GM21381 (cell line): ENCODE results near the gene BBX.

ENCODE experiments used
- ATAC-seq: cut with Tn5 transposase; IDR thresholded peaks from one replicate; pipeline ENCODE4 v1.9.1; 2021; ENCODE audit warnings: mild to moderate bottlenecking, moderate library complexity; ENCODE audit not compliant: unreplicated experiment

Gene BBX

GRCh38 chr3:107644631-107645030 is 121.9 kb downstream of the BBX start:
- ATAC-seq: no peak

GRCh38 chr3:107650788-107651187 is 128.0 kb downstream of the BBX start:
- ATAC-seq: no peak

GRCh38 chr3:107651782-107652181 is 129.0 kb downstream of the BBX start:
- ATAC-seq: no peak

GRCh38 chr3:107654218-107654617 is 131.5 kb downstream of the BBX start:
- ATAC-seq: no peak

- no peak for ATAC-seq
These were observed 135.2 kb downstream of the BBX start for GRCh38 chr3:107657971-107658370.

GRCh38 chr3:107660306-107660976 is 137.7 kb downstream of the BBX start:
- ATAC-seq: no peak

- ATAC-seq: no peak
These were observed 138.8 kb downstream of the BBX start for GRCh38 chr3:107661447-107662123.

GRCh38 chr3:107662124-107662507 is 139.4 kb downstream of the BBX start:
- ATAC-seq: no peak

- no peak for ATAC-seq
These were observed 139.8 kb downstream of the BBX start for GRCh38 chr3:107662586-107662985.

GRCh38 chr3:107663266-107663665 is 140.5 kb downstream of the BBX start:
- ATAC-seq: no peak

GRCh38 chr3:107664614-107665013 is 141.9 kb downstream of the BBX start:
- no peak for ATAC-seq

GRCh38 chr3:107665351-107665750 is 142.6 kb downstream of the BBX start:
- ATAC-seq: no peak

GRCh38 chr3:107666853-107667252 is 144.1 kb downstream of the BBX start:
- ATAC-seq: no peak

- no peak for ATAC-seq
These were observed 145.7 kb downstream of the BBX start for GRCh38 chr3:107668416-107668815.

- ATAC-seq: no peak
These were observed 146.2 kb downstream of the BBX start for GRCh38 chr3:107668963-107669362.

- ATAC-seq: no peak
These were observed 146.9 kb downstream of the BBX start for GRCh38 chr3:107669669-107670068.

GRCh38 chr3:107670986-107671385 is 148.2 kb downstream of the BBX start:
- no peak for ATAC-seq

- ATAC-seq: no peak
These were observed 151.6 kb downstream of the BBX start for GRCh38 chr3:107674371-107674770.

- peak; percentile 55 for ATAC-seq
These were observed 152.6 kb downstream of the BBX start for GRCh38 chr3:107675233-107675900.

GRCh38 chr3:107676469-107677309 is 153.9 kb downstream of the BBX start:
- no peak for ATAC-seq

- no peak for ATAC-seq
These were observed 157.2 kb downstream of the BBX start for GRCh38 chr3:107679921-107680320.
